H1 (cell line): ENCODE measurements around the gene PDZRN4. TPM values are rescaled to one million over a fixed set of nuclear protein-coding genes. Genes with fewer than 3 reads are reported as not detected.

Source experiments
- ASH2L ChIP-seq: fragments of 200-600, 300-600 bp; sonication (generic); IDR thresholded peaks from one replicate; pipeline ENCODE4 v1.7.1; 2017; ENCODE audit warnings: low read length
- GTF2F1 ChIP-seq: IDR thresholded peaks from 2 replicates; pipeline ENCODE4 v1.6.1; 2012; ENCODE audit warnings: low read depth, low read length, improper control_type of control experiment, borderline replicate concordance
- MAFK ChIP-seq: IDR thresholded peaks from 2 replicates; pipeline ENCODE4 v1.6.1; 2012; ENCODE audit warnings: low read depth, mild to moderate bottlenecking, improper control_type of control experiment, low read length
- NRF1 ChIP-seq: IDR thresholded peaks from 2 replicates; pipeline ENCODE4 v1.6.1; 2011; ENCODE audit warnings: mild to moderate bottlenecking, low read depth, low read length, improper control_type of control experiment
- SIRT6 ChIP-seq: IDR thresholded peaks from one replicate; pipeline ENCODE4 v1.7.1; 2012; ENCODE audit warnings: low read length, inconsistent platforms
- SRF ChIP-seq: IDR thresholded peaks from 2 replicates; pipeline ENCODE4 v1.6.1; 2011; ENCODE audit warnings: mild to moderate bottlenecking, low read depth, low read length, moderate library complexity
- polyA plus RNA-seq, 7 experiments: library from polyadenylated mRNA; depleted of rRNA in 3 of 7; stranded (reverse) in 5 of 7; unstranded in 2 of 7; fragments of >200 nt in 5 of 7; fragments of 200-250 nt in 2 of 7; gene quantifications; 1 replicate in 5 of 7; 2 replicates in 1 of 7; 4 replicates in 1 of 7; pipeline versions ENCODE4 v1.2.1 to v1.2.3, GENCODE V29; 2011 to 2013; ENCODE audit warnings: missing spikeins in 2 of 7, mixed read lengths in 2 of 7
- total RNA-seq: library from RNA; stranded (reverse); fragmentation: NEBNext Ultra II Directional; extraction: Animal tissue kit (Norgen Biotek cat#: 25700); gene quantifications from 2 replicates; pipeline ENCODE4 v1.2.1, GENCODE V29; 2021

PDZRN4 gene
- total and polyA plus RNA-seq, 2 of the 8 experiments (the other 6 are each of a cell fraction or from before 2014, with no cell fraction given), result not detected

DNA sequence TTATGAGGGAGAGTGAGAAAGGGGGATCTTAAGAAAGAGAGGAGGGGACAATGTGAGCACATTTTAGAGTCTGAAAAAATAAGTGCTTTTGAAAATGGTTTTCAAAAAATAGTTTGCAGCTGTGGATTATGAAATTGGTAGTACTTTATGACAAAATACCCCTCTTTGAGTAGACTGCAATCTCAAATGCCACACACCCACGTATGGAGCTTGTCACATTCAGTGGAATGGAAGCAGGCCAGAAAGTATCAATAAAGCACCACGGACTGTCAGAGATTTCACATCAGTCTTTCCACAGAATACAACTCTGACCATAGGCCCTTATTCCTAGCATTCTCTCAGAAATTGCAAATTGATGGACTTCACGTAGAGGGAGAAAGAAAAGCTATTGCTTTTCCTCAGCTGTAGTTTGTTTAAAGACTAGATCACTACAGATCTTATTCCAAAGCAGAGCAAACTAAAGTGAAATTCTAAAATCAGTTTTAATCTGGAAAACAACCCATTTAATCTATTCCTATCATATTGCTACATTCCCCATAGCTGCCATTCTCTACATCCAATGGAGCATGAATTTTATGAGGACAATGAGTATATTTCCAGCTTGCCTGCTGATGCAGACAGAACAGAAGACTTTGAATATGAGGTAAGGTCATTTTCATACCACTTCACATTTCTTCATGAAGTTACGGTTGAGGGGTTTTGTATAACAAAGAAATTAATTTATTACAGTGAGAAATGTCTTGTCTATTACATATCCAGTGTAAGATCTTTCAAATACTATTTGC, 321.3 kb downstream of the PDZRN4 start (continued):
- no peak for TF ChIP-seq NRF1
- no peak for TF ChIP-seq GTF2F1
- no peak for TF ChIP-seq SRF
- TF ChIP-seq SIRT6, result no peak
- no peak for TF ChIP-seq MAFK
- no peak for TF ChIP-seq ASH2L
